Dermis microvascular lymphatic vessel endothelial cell (primary cell): Measurements from ENCODE around the gene TFAP2A. TPM values are rescaled to one million over a fixed set of nuclear protein-coding genes. Genes with fewer than 3 reads are reported as not detected.

Experiments used
- DNase-seq, 2 donors: peaks; one replicate each; pipeline versions ENCODE4 v3.0.0 to v3.0.0-alpha.2; 2010; ENCODE audit warnings: low read depth in 2 of 2
- total RNA-seq: library from RNA; depleted of rRNA; stranded (reverse); fragments of >200 nt; gene quantifications from 2 replicates; pipeline ENCODE4 v1.2.1, GENCODE V29; 2014

Gene TFAP2A
- total RNA-seq, 1 donor from 2014 or later = not detected

DNA sequence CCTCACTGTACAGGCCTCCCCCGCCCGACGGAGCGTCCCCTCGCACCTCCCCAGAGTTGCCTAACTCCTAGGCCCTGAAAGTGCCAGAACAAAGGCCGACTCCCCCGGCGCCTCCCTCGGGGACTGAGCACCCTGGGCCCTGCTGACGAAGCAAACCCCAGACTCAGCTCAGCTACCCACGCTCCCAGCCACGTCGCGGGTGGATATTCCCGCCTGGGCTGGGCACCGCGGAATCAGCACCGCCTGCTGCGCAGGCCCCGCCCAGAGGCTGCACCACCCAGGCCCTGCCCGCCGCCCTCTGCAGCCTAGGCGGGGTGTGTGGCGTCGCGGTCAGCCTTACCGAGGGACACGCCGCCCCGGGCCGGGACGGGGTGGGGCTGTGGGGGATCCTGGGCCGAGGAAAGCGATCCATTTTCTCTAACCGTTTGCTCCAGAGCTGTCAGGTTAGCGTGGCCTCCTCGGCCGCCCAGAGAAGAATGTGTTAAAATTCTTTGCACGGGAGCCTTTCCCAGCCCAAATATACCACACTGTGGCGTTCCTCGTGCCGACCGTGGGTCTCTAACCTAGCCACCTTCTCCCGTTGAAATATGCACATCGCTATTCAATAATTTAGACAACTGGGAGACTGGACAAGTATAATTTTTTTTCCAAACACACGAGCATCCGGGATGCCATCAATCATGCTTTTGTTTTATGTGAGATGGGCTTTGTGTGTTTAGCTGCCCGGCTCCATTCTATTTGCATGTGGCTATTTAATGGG, 31.4 kb downstream of the TFAP2A start:
- no peak for DNase-seq

DNA sequence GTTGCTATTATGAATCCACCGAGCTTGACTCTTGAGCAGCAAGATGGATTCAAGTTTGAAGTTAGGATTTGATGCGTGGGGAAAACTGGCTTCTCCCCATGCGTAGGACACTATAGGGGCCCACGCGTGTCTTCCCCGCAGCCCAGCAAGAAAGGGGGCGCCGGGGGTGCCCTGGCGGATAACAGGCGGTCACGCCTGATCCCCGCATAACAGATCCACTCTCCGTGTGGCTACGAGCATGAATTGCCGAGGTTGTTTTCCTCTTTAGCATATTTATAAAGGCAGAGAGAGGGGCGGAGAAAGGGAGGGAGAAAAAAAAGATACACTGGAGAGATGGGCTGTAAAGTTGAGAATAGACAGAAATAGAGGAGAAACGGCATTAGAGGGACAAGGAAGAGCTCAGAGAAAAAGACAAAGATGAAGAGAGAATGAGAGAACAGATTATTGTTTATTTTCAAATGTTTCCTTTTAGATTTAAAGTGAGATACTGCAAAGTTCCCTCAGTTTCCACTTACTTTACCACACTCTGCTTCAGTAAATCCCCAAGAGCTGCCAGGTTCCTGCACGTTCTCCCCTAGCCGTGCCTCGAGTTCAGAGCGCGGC, 32.0 kb downstream of the TFAP2A start:
- DNase-seq = no peak

- no peak for DNase-seq
Measured at GRCh38 chr6:10382322-10382721, 32.6 kb downstream of the TFAP2A start.

DNA sequence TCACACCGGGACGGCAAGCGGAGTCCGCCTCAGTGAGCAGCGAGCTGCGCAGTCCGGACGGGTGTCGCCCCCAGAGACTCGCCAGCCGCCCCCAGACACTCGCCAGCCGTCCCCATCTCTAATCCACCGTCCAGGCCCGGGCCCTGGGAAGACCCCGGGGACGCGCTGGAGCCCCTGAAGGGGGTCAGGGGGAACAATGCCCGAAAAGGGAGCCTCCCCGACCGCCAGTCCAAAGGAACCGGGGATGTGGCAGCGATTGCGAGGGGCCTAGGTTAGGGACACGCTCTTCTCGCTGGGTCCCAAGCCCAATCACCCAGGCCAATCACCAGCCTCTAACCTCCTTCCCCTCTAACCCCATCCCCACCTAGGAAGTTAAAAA, 33.1 kb downstream of the TFAP2A start:
- no peak for DNase-seq

DNA sequence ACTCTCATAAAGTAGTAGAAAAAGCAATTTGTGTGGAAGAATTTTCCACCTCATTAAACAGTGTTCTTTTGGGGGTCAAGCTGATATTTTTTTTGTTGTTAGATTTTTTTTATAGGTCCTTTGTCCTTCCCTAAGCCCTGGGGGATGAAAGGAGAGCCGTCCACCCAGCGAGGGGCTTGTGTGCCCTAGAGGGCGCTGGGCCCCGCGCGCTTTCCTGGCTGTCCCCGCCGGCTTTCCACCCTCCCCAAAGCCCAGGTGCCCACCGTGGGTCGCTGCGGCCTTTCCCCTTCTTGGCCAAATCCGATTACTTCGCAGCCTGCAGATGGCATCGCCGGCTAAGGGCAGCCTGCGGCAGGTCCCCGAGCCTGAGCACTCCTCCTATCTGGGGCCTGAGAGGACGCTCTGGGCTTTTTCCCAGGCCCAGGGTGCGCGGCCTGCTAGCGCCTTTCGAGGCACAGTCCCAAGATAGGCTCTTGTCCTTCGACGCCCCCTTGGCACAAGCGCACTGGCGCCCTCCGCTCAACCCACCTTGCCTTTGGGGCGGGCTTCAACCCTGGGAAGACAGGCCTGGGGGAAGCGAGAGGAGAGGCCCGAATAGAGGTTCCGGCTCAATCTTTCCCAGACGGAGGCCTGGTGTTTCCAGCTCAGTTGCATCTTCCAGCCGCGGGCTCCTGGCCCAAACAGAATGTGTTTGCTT, 33.6 kb downstream of the TFAP2A start:
- peak in 1 of 2 donors; percentile 2 for DNase-seq

DNA sequence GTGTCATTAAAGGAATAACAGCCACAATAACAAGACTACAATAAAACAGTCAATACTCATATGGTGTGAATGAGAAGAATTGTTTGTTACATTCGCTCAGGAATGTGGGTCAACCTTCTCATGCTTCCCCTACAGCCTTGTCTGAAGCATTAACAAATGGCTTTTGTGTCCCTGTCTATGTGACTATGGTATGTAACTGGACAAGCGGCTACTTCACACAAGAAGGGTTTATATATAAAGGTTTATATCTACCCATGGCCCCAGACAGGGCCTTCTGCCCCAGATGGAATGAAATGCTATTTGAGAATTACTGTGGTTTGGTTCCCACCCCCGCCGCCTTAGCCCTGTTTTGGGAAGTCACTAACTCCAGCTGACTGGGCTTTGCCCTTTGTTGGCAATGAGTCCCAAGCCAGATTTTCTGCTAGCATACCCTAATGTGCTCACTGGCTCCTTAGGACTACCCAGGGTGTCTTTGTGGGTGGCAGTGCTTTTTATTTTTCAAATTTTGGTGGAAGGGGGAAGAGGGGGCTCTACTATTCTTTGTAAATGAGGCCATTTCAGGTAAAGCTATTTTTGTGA, 39.4 kb downstream of the TFAP2A start:
- DNase-seq = no peak

- no peak for DNase-seq
Measured at GRCh38 chr6:10373642-10374359, 41.1 kb downstream of the TFAP2A start.

- DNase-seq = no peak
Measured at GRCh38 chr6:10369896-10370295, 45.0 kb downstream of the TFAP2A start.

GRCh38 chr6:10368861-10369260, 46.0 kb downstream of the TFAP2A start:
- no peak for DNase-seq

DNA sequence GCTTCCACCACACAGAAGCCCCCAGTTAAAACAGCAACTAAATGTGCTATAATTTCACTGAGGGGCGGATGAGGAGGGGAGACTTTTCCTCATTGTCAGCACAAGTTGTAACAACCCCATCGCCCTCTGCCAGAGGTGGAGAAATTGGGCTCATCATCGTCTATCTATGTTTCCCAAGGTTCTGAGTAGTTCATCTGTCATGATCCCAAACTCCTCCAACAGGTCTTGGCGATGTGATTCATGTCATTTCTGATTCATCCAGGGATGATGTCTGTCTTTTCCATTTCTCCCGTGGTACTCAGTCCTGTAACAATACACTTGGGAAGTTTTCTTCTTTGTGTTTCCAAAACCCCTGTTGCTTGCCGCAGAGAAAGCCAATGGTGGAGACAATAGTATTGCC, 51.0 kb downstream of the TFAP2A start:
- no peak for DNase-seq

DNA sequence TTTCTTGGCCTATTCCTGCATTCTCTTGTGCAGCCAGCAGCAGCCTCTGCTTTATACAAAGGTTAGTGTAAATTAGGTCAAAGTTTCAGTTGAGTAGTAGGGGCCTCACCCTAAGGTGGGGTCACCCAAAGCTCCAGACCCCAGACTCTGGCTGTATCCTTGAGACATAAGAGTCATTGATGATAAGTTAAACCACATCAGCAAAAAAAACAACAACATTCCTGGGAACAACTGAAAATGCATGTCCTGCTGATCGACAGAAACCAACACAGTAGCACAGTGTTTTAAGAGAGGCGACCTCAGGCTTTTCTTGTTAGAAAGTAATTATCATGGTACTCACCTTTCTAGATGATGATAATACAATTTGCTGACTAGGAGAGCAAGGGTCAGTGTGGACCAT, 52.6 kb downstream of the TFAP2A start:
- no peak for DNase-seq

DNA sequence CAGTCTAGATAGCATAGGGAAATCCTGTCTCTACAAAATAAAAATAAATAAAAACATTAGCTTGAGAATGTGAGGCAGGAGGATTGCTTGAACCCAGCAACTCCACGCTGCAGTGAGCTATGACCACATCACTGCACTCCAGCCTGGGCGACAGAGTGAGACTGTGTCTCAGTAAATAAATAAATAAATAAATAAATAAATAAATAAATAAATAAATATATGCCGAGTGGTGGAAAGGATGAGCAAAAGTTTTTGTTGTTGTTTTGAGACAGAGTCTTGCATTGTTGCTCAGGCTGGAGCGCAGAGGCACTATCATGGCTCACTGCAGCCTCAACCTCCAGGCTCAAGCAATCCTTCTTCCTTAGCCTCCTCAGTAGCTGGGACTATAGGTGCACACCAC, 53.4 kb downstream of the TFAP2A start:
- DNase-seq = no peak

GRCh38 chr6:10359581-10359980, 55.3 kb downstream of the TFAP2A start:
- DNase-seq = no peak

DNA sequence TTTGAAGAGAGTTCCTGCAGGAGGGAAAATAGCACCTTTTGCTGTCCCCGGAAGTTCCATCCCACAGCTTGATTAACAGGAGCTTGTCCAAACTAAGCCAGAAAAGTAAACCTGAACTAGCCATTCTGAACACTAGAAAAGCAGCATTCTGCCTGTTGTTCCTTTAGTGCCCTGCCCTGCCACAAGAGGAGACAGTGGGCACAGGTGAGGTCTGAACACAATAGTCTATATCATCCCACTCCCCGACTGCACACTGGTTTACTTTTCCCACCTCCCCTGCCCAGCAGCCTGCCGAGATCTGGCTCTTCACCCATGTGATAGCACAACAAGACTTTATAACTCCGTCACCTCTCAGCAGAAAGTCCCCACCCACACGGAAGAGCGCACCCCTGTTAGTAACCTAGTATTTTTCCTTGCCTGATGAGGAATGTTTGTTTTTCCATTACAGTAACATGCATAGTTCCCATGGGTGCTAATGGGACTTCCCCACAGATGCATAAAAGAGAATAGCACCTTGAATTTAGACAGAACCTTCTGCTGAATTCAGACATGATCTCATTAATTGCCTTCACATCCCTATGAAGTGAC, 59.7 kb downstream of the TFAP2A start:
- no peak for DNase-seq

DNA sequence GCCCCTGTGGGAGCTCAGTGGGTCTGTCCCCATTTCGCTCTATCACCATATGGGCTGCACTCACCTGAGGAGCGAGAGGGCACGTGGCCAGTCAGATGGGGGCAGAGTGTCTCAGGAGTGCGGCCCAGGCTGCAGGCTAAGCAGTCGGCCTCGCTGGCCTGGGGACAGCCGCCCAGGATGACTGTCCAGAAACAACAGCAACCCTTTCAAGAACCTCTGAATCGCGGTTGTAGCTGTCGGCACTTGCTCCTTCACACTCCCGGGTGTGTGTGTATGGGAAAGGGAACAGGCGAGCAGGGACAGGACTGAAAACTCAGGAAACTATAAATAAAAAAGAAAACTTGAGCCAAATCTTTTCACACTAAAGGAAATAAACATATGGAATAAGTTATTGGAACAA, 63.1 kb downstream of the TFAP2A start:
- no peak for DNase-seq

GRCh38 chr6:10350720-10351119, 64.2 kb downstream of the TFAP2A start:
- no peak for DNase-seq

DNA sequence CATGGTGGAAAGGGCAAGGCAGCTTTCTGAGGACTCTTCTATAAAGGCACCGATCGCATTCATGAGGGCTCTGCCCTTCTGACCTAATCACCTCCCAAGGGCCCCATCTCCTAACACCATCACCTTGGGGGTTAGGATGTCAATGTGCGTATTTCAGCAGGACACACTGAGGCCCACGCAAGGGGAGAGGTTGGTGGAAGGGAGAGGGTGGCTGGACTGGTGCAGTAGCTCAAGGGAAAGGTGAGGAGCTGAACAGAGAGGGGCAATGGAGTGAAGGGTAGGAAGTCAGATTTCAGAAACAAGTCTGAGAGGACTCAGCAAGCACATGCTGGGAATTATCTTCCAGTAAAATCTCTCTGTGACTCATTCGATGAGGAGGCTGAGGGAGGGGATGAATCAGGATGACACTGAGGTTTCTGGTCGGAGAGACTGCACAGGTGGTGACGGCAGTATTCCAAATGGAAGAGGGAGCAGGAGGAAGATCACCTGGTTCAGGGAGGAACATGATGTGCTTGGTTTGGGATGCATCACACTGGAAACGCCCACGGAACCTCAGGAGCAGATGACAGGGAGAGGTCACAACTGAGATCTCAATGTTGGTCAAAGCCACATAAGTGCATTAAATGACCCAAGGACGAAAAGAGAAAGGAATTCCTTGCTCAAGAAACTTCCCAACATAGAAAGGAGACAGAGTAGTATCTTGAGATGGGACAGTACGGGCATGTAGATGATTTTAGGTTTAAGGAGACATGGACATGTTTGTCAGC, 67.1 kb downstream of the TFAP2A start:
- no peak for DNase-seq
